Cardiac muscle cell (in vitro differentiated cells and primary cell): ENCODE data around the gene PPP1R3A. TPM values are rescaled to one million over a fixed set of nuclear protein-coding genes. Genes with fewer than 3 reads are reported as not detected.

ENCODE experiments used
- DNase-seq, 2 donors: peaks; one replicate each; pipeline versions ENCODE4 v3.0.0 to v3.0.0-alpha.2; 2010 to 2017; ENCODE audit warnings: low read depth in 1 of 2, low spot score in 1 of 2
- H3K27ac ChIP-seq: fragments of 200-600 bp; sonication (generic); 2 replicates; pipeline ENCODE4 v1.5.1; 2016
- H3K27me3 ChIP-seq: fragments of 200-600 bp; sonication (generic); 2 replicates; pipeline ENCODE4 v1.6.0; 2016; ENCODE audit warnings: control low read depth
- H3K36me3 ChIP-seq: fragments of 200-600 bp; sonication (generic); 2 replicates; pipeline ENCODE4 v1.5.1; 2016; ENCODE audit warnings: control low read depth
- H3K4me1 ChIP-seq: fragments of 200-600 bp; sonication (generic); 2 replicates; pipeline ENCODE4 v1.8.1; 2017; ENCODE audit warnings: low read depth, mild to moderate bottlenecking, mixed run types
- H3K4me3 ChIP-seq: fragments of 200-600 bp; sonication (generic); 2 replicates; pipeline ENCODE4 v1.5.1; 2016; ENCODE audit warnings: mild to moderate bottlenecking
- H3K9me3 ChIP-seq: fragments of 200-600 bp; sonication (generic); 2 replicates; pipeline ENCODE4 v1.5.1; 2017; ENCODE audit warnings: low read depth, mild to moderate bottlenecking, control low read depth
- polyA plus RNA-seq: library from polyadenylated mRNA; unstranded; fragments of >200 nt; fragmentation: Nextera tagmentation; extraction: Ambion mirVana; gene quantifications from 2 replicates; pipeline ENCODE4 v1.2.1, GENCODE V29; 2016
- total RNA-seq: library from RNA; depleted of rRNA; stranded (reverse); fragments of >200 nt; gene quantifications from 2 replicates; pipeline ENCODE4 v1.2.3, GENCODE V29; 2016
- TF ChIP-seq, protein P1 (sequence below): IDR thresholded peaks from 2 replicates; pipeline ENCODE4 v1.5.1; 2012; ENCODE audit warnings: low read depth, mild to moderate bottlenecking, low read length

The PPP1R3A gene
- total and polyA plus RNA-seq, 2 experiments from 2014 or later = 17.5 to 24.2 TPM

DNA sequence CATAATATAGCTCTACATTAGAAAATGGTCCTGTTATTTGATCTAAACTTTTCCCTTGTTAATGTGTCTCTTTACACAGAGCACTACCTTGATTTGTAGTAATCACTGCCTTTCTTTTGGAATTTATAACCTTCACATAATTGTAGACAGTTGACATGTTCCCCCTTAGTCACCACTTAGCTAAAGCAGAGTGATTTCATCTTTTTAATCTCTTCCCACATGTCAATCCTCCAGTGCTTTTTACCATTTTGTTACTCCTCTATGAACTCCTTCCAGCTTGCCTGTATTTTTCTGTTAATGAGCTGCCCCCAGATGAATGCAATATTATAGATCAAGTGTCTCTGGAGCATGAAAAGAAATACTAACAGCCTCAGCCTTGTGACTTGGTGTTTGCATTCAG lies 2.6 kb upstream of the PPP1R3A start:
- H3K4me3 ChIP-seq = no peak overlapping the region
- H3K27me3 ChIP-seq = no peaks in the 10 kb centered on the region
- no peak overlapping the region for H3K27ac ChIP-seq
- H3K9me3 ChIP-seq = no peaks in the 10 kb centered on the region
- no peak for DNase-seq
- TF ChIP-seq, protein P1, sequence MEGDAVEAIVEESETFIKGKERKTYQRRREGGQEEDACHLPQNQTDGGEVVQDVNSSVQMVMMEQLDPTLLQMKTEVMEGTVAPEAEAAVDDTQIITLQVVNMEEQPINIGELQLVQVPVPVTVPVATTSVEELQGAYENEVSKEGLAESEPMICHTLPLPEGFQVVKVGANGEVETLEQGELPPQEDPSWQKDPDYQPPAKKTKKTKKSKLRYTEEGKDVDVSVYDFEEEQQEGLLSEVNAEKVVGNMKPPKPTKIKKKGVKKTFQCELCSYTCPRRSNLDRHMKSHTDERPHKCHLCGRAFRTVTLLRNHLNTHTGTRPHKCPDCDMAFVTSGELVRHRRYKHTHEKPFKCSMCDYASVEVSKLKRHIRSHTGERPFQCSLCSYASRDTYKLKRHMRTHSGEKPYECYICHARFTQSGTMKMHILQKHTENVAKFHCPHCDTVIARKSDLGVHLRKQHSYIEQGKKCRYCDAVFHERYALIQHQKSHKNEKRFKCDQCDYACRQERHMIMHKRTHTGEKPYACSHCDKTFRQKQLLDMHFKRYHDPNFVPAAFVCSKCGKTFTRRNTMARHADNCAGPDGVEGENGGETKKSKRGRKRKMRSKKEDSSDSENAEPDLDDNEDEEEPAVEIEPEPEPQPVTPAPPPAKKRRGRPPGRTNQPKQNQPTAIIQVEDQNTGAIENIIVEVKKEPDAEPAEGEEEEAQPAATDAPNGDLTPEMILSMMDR = no peak
- no peaks in the 10 kb centered on the region for H3K36me3 ChIP-seq
- H3K4me1 ChIP-seq = peaks cover 24% of the 10 kb centered on the region

DNA sequence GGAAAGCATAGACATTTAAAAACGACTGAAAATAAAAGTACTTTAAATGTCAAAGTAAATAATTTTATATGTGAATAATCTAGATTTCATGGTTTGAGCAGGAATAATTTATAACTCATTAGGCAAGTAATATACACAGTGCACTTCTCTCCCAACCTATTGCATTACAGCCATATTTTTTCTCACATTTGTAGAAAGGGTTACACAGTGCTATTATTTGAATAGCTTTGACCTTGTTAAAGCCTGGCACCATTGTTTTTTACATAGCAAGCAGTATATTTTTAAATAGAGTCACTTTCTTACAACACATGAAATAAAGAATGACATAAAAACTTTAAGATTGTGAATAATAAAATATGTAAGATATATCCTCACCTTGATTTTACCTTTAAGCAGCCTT lies 969 bp downstream of the PPP1R3A start:
- peak overlapping the region; percentile 82 for H3K27ac ChIP-seq
- no peaks in the 10 kb centered on the region for H3K9me3 ChIP-seq
- TF ChIP-seq, protein P1 = no peak
- no peak for DNase-seq
- peak overlapping the region; percentile 48 for H3K4me3 ChIP-seq
- H3K4me1 ChIP-seq = peaks cover 24% of the 10 kb centered on the region
- no peaks in the 10 kb centered on the region for H3K27me3 ChIP-seq
- no peaks in the 10 kb centered on the region for H3K36me3 ChIP-seq

DNA sequence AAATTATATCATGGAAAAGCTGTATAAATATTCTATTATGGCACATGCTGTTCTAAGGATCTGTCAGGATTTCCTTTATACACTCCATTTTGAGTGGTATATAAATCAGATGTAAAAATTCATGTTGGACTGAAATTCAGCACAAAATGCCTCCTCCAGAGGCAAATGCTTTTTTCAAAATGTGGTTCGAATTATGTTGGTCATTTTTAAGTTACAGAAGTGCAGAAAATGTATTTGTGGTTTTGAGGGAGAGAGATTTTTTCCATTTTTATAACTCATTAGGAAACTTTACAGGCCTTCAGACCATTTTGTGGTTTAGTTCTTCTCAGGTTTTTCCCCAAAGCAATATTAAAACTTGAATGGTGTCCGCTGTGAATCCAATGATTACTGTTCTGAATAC lies 2.9 kb downstream of the PPP1R3A start:
- no peak for DNase-seq
- Histone ChIP-seq H3K4me1 (peaks cover 12% of the 10 kb centered on the region), H3K27ac (no peak overlapping the region), H3K36me3 (no peaks in the 10 kb centered on the region), H3K9me3 (no peaks in the 10 kb centered on the region), H3K4me3 (peak overlapping the region; percentile 48), H3K27me3 (no peaks in the 10 kb centered on the region)
- TF ChIP-seq, protein P1 = no peak

DNA sequence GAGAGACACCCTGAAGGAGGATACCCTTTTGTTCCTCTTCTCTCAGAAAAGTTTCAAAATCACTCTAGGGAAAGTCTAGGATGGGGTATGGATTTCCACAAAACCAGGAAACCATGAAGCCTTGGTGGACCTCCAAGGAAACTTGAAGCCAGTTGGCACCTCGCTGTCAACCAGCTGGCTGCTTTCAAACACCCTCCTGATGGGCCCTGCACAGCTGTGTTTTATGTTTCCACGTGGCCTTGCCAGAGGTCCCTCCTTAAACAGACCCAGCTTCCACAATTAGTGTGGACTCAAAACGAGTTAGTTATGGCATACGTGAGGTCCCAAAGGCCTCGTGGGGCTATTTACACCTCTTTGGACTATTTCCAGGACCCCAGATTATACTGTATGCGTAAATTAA lies 5.9 kb downstream of the PPP1R3A start:
- no peak for DNase-seq
- TF ChIP-seq, protein P1 = no peak
- Histone ChIP-seq H3K27ac (no peak overlapping the region), H3K4me1 (no peaks in the 10 kb centered on the region), H3K27me3 (no peaks in the 10 kb centered on the region), H3K4me3 (no peak overlapping the region), H3K36me3 (no peaks in the 10 kb centered on the region), H3K9me3 (no peaks in the 10 kb centered on the region)

DNA sequence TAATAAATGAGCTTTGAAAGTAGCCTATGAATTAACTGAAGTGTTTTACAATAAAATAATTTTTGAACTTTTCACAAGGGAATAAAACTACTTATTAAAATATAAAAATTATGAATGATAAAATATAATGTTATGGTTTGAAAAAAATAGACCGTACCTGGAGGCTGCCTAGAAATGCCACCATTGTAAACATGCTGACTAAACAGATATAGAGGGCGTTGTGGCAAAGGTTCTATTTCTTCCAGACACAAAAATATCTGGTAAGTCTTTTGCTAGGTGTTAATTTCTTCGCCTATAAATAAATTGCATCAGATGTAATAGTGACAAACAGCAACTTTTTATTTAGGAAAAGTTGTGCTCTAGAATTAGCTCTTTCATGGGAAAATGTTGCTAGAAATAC lies 11.2 kb downstream of the PPP1R3A start:
- no peaks in the 10 kb centered on the region for H3K27me3 ChIP-seq
- no peaks in the 10 kb centered on the region for H3K9me3 ChIP-seq

More for the DNA sequence above, 11.2 kb downstream of the PPP1R3A start:
- no peak for DNase-seq
- Histone ChIP-seq H3K27ac (no peak overlapping the region), H3K36me3 (no peaks in the 10 kb centered on the region), H3K4me3 (no peak overlapping the region), H3K4me1 (no peaks in the 10 kb centered on the region)
- TF ChIP-seq, protein P1 = no peak
